Stimulated activated CD8-positive, alpha-beta memory T cell treated with anti-CD3 and anti-CD28 coated beads, Interleukin-15, amount 100 ng/mL, for 4 hours (primary cell): Measurements from ENCODE around the gene TNC.

ENCODE experiments used
- DNase-seq, 2 donors: peaks; one replicate each; pipeline ENCODE4 v3.0.0-alpha.2; 2020; ENCODE audit warnings: low read depth in 2 of 2

Gene TNC

GRCh38 chr9:115050002-115050490 is 67.9 kb downstream of the TNC start:
- DNase-seq: no peak

GRCh38 chr9:115046824-115047223 is 71.1 kb downstream of the TNC start:
- DNase-seq: no peak

- no peak for DNase-seq
Measured at GRCh38 chr9:115046199-115046598, 71.8 kb downstream of the TNC start.

GRCh38 chr9:115043632-115044031 is 74.3 kb downstream of the TNC start:
- DNase-seq: no peak

GRCh38 chr9:115042781-115043509 is 75.0 kb downstream of the TNC start:
- DNase-seq: no peak

GRCh38 chr9:115039516-115040120 is 78.3 kb downstream of the TNC start:
- no peak for DNase-seq

GRCh38 chr9:115038178-115038577 is 79.8 kb downstream of the TNC start:
- DNase-seq: no peak

- DNase-seq: no peak
Measured at GRCh38 chr9:115036691-115037090, 81.3 kb downstream of the TNC start.

GRCh38 chr9:115035841-115036612 is 81.9 kb downstream of the TNC start:
- peak in 1 of 2 donors; percentile 14 for DNase-seq

- DNase-seq: no peak
Measured at GRCh38 chr9:115034801-115035200, 83.2 kb downstream of the TNC start.

- DNase-seq: no peak
Measured at GRCh38 chr9:115033800-115034199, 84.2 kb downstream of the TNC start.

- no peak for DNase-seq
Measured at GRCh38 chr9:115032296-115032695, 85.7 kb downstream of the TNC start.

- no peak for DNase-seq
Measured at GRCh38 chr9:115030006-115030405, 88.0 kb downstream of the TNC start.

- no peak for DNase-seq
Measured at GRCh38 chr9:115025721-115026120, 92.2 kb downstream of the TNC start.

- no peak for DNase-seq
Measured at GRCh38 chr9:115024925-115025535, 92.9 kb downstream of the TNC start.

- no peak for DNase-seq
Measured at GRCh38 chr9:115022760-115023434, 95.1 kb downstream of the TNC start.

GRCh38 chr9:115018547-115019435 is 99.2 kb downstream of the TNC start:
- DNase-seq: no peak

GRCh38 chr9:115016344-115016743 is 101.6 kb downstream of the TNC start:
- no peak for DNase-seq

GRCh38 chr9:115015018-115015635 is 102.8 kb downstream of the TNC start:
- no peak for DNase-seq

GRCh38 chr9:115014438-115014837 is 103.5 kb downstream of the TNC start:
- no peak for DNase-seq
